Heart right ventricle (tissue), 16 donors: ENCODE results near the gene TNFRSF18. TPM values are rescaled to one million over a fixed set of nuclear protein-coding genes. Genes with fewer than 3 reads are reported as not detected.

ENCODE experiments used
- ATAC-seq, 8 donors: fragments of 200-7000 bp; cut with Tn5 transposase; one replicate each; pipeline ENCODE4 v1.9.1; 2020; ENCODE audit warnings: mild to moderate bottlenecking in 8 of 8, moderate library complexity in 8 of 8, moderate number of reproducible peaks in 1 of 8
- DNase-seq, 2 donors: peaks; one replicate each; pipeline ENCODE4 v3.0.0-alpha.2; 2020
- H3K27ac ChIP-seq, 10 donors: fragments of 200-600 bp; sonication (generic) in 2 of 10; one replicate each; pipeline versions ENCODE4 v1.5.0 to v1.8.0; 2020 to 2022; ENCODE audit warnings: mild to moderate bottlenecking in 3 of 10
- H3K27me3 ChIP-seq, 7 donors: fragments of 200-600 bp; one replicate each; pipeline ENCODE4 v1.8.0; 2021 to 2022; ENCODE audit warnings: mild to moderate bottlenecking in 2 of 7
- H3K36me3 ChIP-seq, 9 donors: fragments of 200-600 bp; sonication (generic) in 1 of 9; one replicate each; pipeline versions ENCODE4 v1.5.0 to v1.8.0; 2020 to 2022; ENCODE audit warnings: mild to moderate bottlenecking in 2 of 9
- H3K4me1 ChIP-seq, 9 donors: fragments of 200-600 bp; sonication (generic) in 1 of 9; one replicate each; pipeline versions ENCODE4 v1.5.0 to v1.8.0; 2020 to 2022; ENCODE audit warnings: mild to moderate bottlenecking in 4 of 9
- H3K4me3 ChIP-seq, 10 donors: fragments of 200-600 bp; sonication (generic) in 2 of 10; one replicate each; pipeline versions ENCODE4 v1.5.0 to v1.8.0; 2020 to 2022; ENCODE audit warnings: mild to moderate bottlenecking in 7 of 10, moderate library complexity in 2 of 10
- H3K9me3 ChIP-seq, 11 donors: fragments of 200-600 bp in 10 of 11; sonication (generic) in 2 of 11; one replicate each; pipeline versions ENCODE4 v1.5.0 to v1.8.0; 2013 to 2022; ENCODE audit warnings: mild to moderate bottlenecking in 2 of 11, control low read depth in 1 of 11, moderate library complexity in 1 of 11
- CTCF ChIP-seq, 9 donors: fragments of 200-600 bp; sonication (generic) in 2 of 9; IDR thresholded peaks; one replicate each; pipeline versions ENCODE4 v1.5.0 to v1.8.0; 2021 to 2022; ENCODE audit warnings: antibody characterized with exemption in 9 of 9, mild to moderate bottlenecking in 5 of 9, moderate library complexity in 1 of 9
- WGBS, 2 donors: extraction: QIAGEN DNeasy Blood & Tissue Kit; methylation state at CpG; one replicate each; pipeline ENCODE4 v1.1.7; 2013; ENCODE audit warnings: inconsistent platforms in 1 of 2; 5-methylcytosine and 5-hydroxymethylcytosine counted together
- intact Hi-C, 10 donors: fragments of 100-400 bp; cut with DNase I; formaldehyde crosslinking; loops; one replicate each; pipeline versions ENCODE4 v1.11.1 to v1.14.2; 2022
- polyA plus RNA-seq, 2 donors: library from polyadenylated mRNA; stranded (reverse); fragments of 200-250 nt; gene quantifications; one replicate each; pipeline ENCODE4 v1.2.3, GENCODE V29; 2013
- total RNA-seq, 10 donors: library from RNA; stranded (reverse); fragmentation: NEBNext Ultra II Directional in 3 of 10; extraction: Animal tissue kit (Norgen Biotek cat#: 25700) in 3 of 10; gene quantifications; one replicate each; pipeline versions ENCODE4 v1.2.1 to v1.2.4, GENCODE V29; 2021 to 2023
- donor health status: Arrhythmogenic right ventricular cardiomyopathy.
- donor health status: ischemic (EF 13 %, LVEDD 7.1; RV severe dilation, severe dysfunction).
- donor health status: healthy with polysubstance abuse.
- donor health status: DM: no; HTN: yes; CAD: no.
- donor health status: DM: no; HTN: no; CAD: no.
- donor health status: ischemic (EF 25% LVEDD 6.9; RV normal size, moderate dysfunction).
- donor health status: ischemic (EF 25% LVEDD 5.7; RV mildly dilated, moderate dysfunction).
- donor health status: healthy.
- donor health status: DM: yes; HTN: yes; CAD: no.
- donor health status: Ischemic cardiomyopathy.
- donor health status: ischemic (EF 35%, LVEDD 5.7; RV mildly dilated, moderate dysfunction).
- donor health status: nonischemic (EF 11% LVEDD 7.7; RV severe dilation, severe dysfunction).
- donor health status: DM: yes; HTN: yes; CAD: no.
- donor health status: PGD.
- donor health status: ischemic (EF 29% LVEDD 5.4; RV normal size, mild dysfunction).
- donor health status: nonischemic (EF 23%, LVEDD 6.1; RV moderate dilation, normal function).

The TNFRSF18 gene
- total and polyA plus RNA-seq, 12 donors: 0.26 to 1.7 (median 0.38) TPM; not detected in 8

- 93 to 94% methylated on average over 20 of the region's 20 CpGs for WGBS, 2 donors
- Histone ChIP-seq H3K9me3 (no peaks in the 10 kb centered on the region), H3K4me1 (peaks cover under 1 to 39% (median 20%) of the 10 kb centered on the region in 9 donors), H3K36me3 (peaks cover 0 to 91% (median 60%) of the 10 kb centered on the region in 9 donors), H3K4me3 (no peak overlapping the region), H3K27me3 (no peaks in the 10 kb centered on the region), H3K27ac (peak overlapping the region in 3 of 10 donors; percentile 20 to 78 (median 77))
- TF ChIP-seq CTCF (IDR thresholded peaks at IDR 0.05): no peak
- no peak for DNase-seq
- intact Hi-C loops: no loop called here
- ATAC-seq: peak in 1 of 8 donors; percentile 17
Measured at GRCh38 chr1:1219341-1219740, 12.9 kb upstream of the TNFRSF18 start.

- Histone ChIP-seq H3K36me3 (peaks cover 0 to 84% (median 53%) of the 10 kb centered on the region in 9 donors), H3K4me3 (peak overlapping the region in 1 of 10 donors; percentile 15), H3K9me3 (no peaks in the 10 kb centered on the region), H3K27ac (peak overlapping the region in 4 of 10 donors; percentile 12 to 87 (median 78)), H3K27me3 (peaks cover 0 to 6% (median 0%) of the 10 kb centered on the region in 7 donors), H3K4me1 (peaks cover 2 to 45% (median 26%) of the 10 kb centered on the region in 9 donors)
- no peak for ATAC-seq
- no peak for TF ChIP-seq CTCF (IDR thresholded peaks at IDR 0.05)
- WGBS, 2 donors: 94 to 95% methylated on average over 36 of the region's 36 CpGs
- DNase-seq: no peak
- intact Hi-C loops: no loop called here
Measured at GRCh38 chr1:1218524-1219200, 12.3 kb upstream of the TNFRSF18 start.

GRCh38 chr1:1217621-1218523 lies 11.5 kb upstream of the TNFRSF18 start:
- DNase-seq (no peak), ATAC-seq (no peak)
- peaks cover 0 to 14% (median 0%) of the 10 kb centered on the region in 7 donors for H3K27me3 ChIP-seq
- H3K4me3 ChIP-seq: peak overlapping the region in 1 of 10 donors; percentile 15
- TF ChIP-seq CTCF (IDR thresholded peaks at IDR 0.05): no peak
- intact Hi-C loops: no loop called here
- peak overlapping the region in 8 of 10 donors; percentile 53 to 87 (median 64) for H3K27ac ChIP-seq
- peaks cover 2 to 52% (median 33%) of the 10 kb centered on the region in 9 donors for H3K4me1 ChIP-seq
- no peaks in the 10 kb centered on the region for H3K9me3 ChIP-seq
- H3K36me3 ChIP-seq: peaks cover 0 to 76% (median 45%) of the 10 kb centered on the region in 9 donors
- WGBS, 2 donors: 90 to 91% methylated on average over 52 of the region's 52 CpGs
